A673 (cell line): ENCODE results near the gene SUCLG2. TPM values are rescaled to one million over a fixed set of nuclear protein-coding genes. Genes with fewer than 3 reads are reported as not detected.

Experiments used
- BruUV-seq: library from RNA; stranded (reverse); fragments of 400-500 nt; replicated peaks from 2 replicates; lab custom pipeline; 2021; lab: Mats Ljungman, UMichigan
- CTCF ChIA-PET: fragments of 300-600 bp; sonication (Branson Sonifier 250); formaldehyde crosslinking; loops from one replicate; lab custom pipeline; 2022; ENCODE audit warnings: antibody characterized with exemption; lab: Charles Lee
- POLR2A ChIA-PET: fragments of 300-600 bp; sonication (Branson Sonifier 250); formaldehyde crosslinking; loops from one replicate; lab custom pipeline; 2022; ENCODE audit warnings: antibody characterized with exemption; ENCODE audit not compliant: low non-redundant PET; lab: Charles Lee
- DNase-seq: peaks from one replicate; pipeline ENCODE4 v3.0.0-alpha.2; 2015; ENCODE audit warnings: low spot score
- H3K27ac ChIP-seq: fragments of 200-600 bp; sonication (generic); 2 replicates; pipeline ENCODE4 v1.5.1; 2016; ENCODE audit warnings: mixed run types, low read depth, mild to moderate bottlenecking, mixed read lengths, antibody characterized with exemption, low read length; ENCODE audit not compliant: poor library complexity, severe bottlenecking
- H3K27me3 ChIP-seq: fragments of 200-600 bp; sonication (generic); replicated peaks from 2 replicates; pipeline ENCODE4 v1.6.1; 2017; ENCODE audit warnings: mixed run types, low read depth, mild to moderate bottlenecking, mixed read lengths, antibody characterized with exemption, low read length; ENCODE audit not compliant: insufficient read depth, poor library complexity
- H3K36me3 ChIP-seq: fragments of 200-600 bp; sonication (generic); 2 replicates; pipeline ENCODE4 v1.6.1; 2016; ENCODE audit warnings: mixed run types, mild to moderate bottlenecking, mixed read lengths, antibody characterized with exemption, low read length; ENCODE audit not compliant: insufficient read depth, poor library complexity, severe bottlenecking
- H3K4me1 ChIP-seq: fragments of 200-600 bp; sonication (generic); 2 replicates; pipeline ENCODE4 v1.6.1; 2017; ENCODE audit warnings: mixed run types, mild to moderate bottlenecking, mixed read lengths, antibody characterized with exemption, low read length; ENCODE audit not compliant: insufficient read depth, poor library complexity, severe bottlenecking
- H3K4me3 ChIP-seq: fragments of 200-600 bp; sonication (generic); 2 replicates; pipeline ENCODE4 v1.5.1; 2016; ENCODE audit warnings: low read depth, mixed run types, mild to moderate bottlenecking, mixed read lengths, low read length; ENCODE audit not compliant: poor library complexity, severe bottlenecking
- H3K9me3 ChIP-seq: fragments of 200-600 bp; sonication (generic); 2 replicates; pipeline ENCODE4 v1.6.1; 2016; ENCODE audit warnings: mixed run types, low read depth, mild to moderate bottlenecking, mixed read lengths, antibody characterized with exemption, low read length; ENCODE audit not compliant: poor library complexity, severe bottlenecking
- CTCF ChIP-seq: fragments of 300-800, 200-600 bp; sonication (generic); conservative IDR thresholded peaks from 2 replicates; pipeline ENCODE4 v1.5.1; 2017; ENCODE audit warnings: low read depth, mild to moderate bottlenecking, antibody characterized with exemption, low read length, moderate library complexity, mixed read lengths
- EZH2 ChIP-seq: fragments of 200-600 bp; sonication (generic); IDR thresholded peaks from 2 replicates; pipeline ENCODE4 v1.6.1; 2017; ENCODE audit warnings: borderline replicate concordance, low read depth, mild to moderate bottlenecking, mixed read lengths, antibody characterized with exemption, low read length; ENCODE audit not compliant: poor library complexity, severe bottlenecking
- intact Hi-C: fragments of 100-400 bp; cut with micrococcal nuclease; formaldehyde crosslinking; loops from one replicate; pipeline ENCODE4 v1.10.0; 2022; ENCODE audit not compliant: unreplicated experiment
- total RNA-seq: library from RNA; stranded (reverse); gene quantifications from 2 replicates; pipeline ENCODE4 v1.2.3, GENCODE V29; 2021

Gene SUCLG2
- total RNA-seq, 1 experiment from 2014 or later, result 7.4 TPM

GRCh38 chr3:67605377-67605776, 49.0 kb downstream of the SUCLG2 start:
- Histone ChIP-seq H3K4me1 (no peaks in the 10 kb centered on the region), H3K27ac (no peak overlapping the region), H3K36me3 (no peaks in the 10 kb centered on the region), H3K27me3 (no peaks in the 10 kb centered on the region), H3K4me3 (no peak overlapping the region), H3K9me3 (no peaks in the 10 kb centered on the region)
- intact Hi-C loops, result no loop called here
- POLR2A ChIA-PET, result no interaction called here
- CTCF ChIA-PET, result no interaction called here
- TF ChIP-seq EZH2 (no peak), CTCF (no peak)
- BruUV-seq, result no TSS peak
- DNase-seq, result no peak

GRCh38 chr3:67602816-67603215, 51.6 kb downstream of the SUCLG2 start:
- ChIA-PET CTCF (no interaction called here), POLR2A (no interaction called here)
- H3K9me3 ChIP-seq, result no peaks in the 10 kb centered on the region
- no TSS peak for BruUV-seq
- H3K4me3 ChIP-seq, result no peak overlapping the region
- no peak for DNase-seq
- intact Hi-C loops, result no loop called here
- H3K36me3 ChIP-seq, result no peaks in the 10 kb centered on the region
- TF ChIP-seq EZH2 (no peak), CTCF (no peak)
- H3K27me3 ChIP-seq, result no peaks in the 10 kb centered on the region
- H3K27ac ChIP-seq, result no peak overlapping the region
- no peaks in the 10 kb centered on the region for H3K4me1 ChIP-seq

- H3K4me1 ChIP-seq, result no peaks in the 10 kb centered on the region
- no TSS peak for BruUV-seq
- H3K27ac ChIP-seq, result no peak overlapping the region
- no peaks in the 10 kb centered on the region for H3K9me3 ChIP-seq
- ChIA-PET CTCF (no interaction called here), POLR2A (no interaction called here)
- DNase-seq, result no peak
- intact Hi-C loops, result no loop called here
- H3K4me3 ChIP-seq, result no peak overlapping the region
- H3K36me3 ChIP-seq, result no peaks in the 10 kb centered on the region
- H3K27me3 ChIP-seq, result no peaks in the 10 kb centered on the region
- TF ChIP-seq CTCF (no peak), EZH2 (no peak)
Observed at GRCh38 chr3:67601919-67602608, 52.3 kb downstream of the SUCLG2 start.
